GM18909 (cell line): ENCODE data around the gene PBX2.
"Not testable (repeated sequence)": the region's sequence is repeated elsewhere in the genome, so short reads cannot be mapped to it uniquely, and the experiment has no call there.

ENCODE experiments used
- ATAC-seq: cut with Tn5 transposase; IDR thresholded peaks from one replicate; pipeline ENCODE4 v1.9.1; 2021; ENCODE audit warnings: mild to moderate bottlenecking; ENCODE audit not compliant: unreplicated experiment, poor library complexity

Gene PBX2

DNA sequence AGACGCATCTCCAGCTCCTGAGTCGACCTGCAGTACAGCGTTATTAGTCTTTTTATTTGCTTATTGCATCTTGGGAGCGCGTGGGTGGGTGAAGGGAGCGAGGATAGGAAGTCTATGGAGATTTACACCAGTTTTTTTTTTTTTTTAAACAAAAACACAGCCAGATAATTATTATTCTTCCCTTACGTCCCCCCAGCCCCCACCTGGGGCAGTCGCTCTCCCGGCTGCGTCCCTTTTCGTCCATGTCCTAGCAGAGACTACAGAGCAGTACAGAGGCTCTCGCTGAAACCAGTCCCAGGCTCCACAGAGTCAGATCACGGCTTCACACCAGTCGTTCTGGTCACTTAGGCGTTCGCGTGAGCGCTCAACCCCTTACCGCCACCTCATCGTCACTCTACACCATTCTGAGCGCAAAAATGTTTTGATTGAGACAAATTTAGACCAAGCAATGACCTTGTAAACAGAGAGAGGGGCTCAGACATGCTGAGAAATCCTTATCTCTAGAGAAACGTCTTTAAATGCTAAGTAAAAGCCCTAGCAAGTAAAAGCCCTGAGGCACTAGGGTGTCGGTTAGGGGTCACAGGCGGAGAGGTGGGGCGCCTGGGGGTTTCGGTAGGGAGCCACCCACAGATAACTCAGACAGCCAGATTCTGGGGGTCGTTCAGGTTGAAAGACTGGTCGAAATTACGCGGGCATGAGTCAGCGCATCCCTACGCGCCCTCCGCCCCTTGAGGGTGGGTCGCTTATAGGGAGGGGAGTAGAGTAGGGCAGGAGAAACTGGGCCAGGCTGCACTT lies 37.0 kb downstream of the PBX2 start:
- ATAC-seq, result no peak

DNA sequence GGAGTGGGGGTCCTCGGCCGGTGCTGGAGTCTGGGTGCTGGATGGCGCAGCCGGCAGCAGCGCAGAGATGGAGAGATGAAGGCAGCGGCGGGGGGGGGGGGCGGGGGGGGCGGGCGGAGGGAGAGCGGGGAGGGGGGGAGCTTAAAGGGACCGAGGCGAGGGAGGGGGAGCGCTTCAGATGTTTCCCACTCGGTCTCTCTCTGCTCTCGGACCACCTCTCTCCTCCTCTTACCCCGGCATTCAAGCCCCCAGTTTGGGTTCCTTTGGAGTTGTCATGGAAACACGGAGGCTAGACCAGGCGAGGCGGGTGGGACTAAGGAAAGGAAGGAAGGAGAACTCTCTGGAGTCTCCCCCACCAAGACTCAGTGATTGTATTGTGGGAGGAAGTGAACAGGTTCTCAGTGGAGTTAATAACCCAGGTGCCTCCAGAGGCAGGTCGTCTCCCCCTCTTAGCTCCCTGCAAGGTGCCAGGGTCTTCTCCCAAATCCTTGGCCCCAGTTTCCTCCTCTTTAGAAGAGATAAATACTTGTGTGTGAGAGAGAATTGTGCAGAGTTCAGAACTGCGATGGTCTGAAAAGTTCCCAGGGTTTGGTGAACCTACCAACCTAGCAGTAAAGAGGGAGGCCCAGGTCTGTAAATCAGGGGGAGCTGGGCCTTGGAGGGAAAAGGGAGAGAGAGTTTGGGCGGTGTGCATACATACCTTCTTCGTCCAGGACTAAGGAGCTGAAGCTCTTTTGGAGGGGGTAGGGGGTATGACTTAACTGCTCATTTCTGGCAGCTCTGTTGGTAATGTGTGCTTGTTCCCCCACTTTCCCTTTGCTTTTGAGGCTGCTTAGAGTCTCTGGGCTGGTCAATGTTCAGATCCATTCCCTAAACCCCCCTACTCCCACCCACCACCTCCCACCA lies 37.9 kb downstream of the PBX2 start, which contains the start of gene PRRT1:
Gene PRRT1 (minus strand): TSS at position 77 of the 906 bp plus-strand sequence. CDS start 112 bp downstream, outside the sequence.
- ATAC-seq, result no peak

DNA sequence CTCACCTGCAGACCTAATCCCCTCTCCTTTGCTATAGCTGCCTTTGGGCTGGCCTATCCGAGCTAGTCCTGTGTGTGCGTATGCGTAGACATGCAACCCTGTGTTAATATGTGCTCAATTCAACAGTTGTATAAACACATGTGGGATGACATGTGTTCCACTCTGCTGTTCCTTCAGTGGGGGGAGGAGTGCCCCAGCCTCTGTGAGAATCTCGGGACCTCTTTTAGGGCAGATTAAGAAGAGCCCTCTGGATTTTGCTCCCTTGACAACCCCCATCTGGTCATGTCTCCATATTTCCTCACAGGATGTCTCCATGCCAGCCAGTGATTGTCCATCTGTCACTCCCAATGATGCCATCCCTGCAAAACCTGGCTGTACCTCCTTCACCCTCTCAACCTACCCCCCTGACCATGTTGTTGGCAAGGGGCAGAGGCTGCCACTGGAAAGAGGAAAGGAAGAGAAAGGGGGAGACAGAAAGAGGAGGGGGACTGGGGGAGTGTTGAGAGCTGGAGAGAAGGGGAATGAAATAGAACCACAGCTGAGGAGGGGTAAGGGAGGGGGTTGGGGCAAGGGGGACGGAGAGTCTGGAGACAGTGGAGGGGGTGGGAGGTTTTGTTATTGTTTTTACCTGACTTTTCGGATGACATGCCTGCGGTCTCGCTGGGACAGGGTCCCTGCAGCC lies 38.7 kb downstream of the PBX2 start:
- no peak for ATAC-seq

DNA sequence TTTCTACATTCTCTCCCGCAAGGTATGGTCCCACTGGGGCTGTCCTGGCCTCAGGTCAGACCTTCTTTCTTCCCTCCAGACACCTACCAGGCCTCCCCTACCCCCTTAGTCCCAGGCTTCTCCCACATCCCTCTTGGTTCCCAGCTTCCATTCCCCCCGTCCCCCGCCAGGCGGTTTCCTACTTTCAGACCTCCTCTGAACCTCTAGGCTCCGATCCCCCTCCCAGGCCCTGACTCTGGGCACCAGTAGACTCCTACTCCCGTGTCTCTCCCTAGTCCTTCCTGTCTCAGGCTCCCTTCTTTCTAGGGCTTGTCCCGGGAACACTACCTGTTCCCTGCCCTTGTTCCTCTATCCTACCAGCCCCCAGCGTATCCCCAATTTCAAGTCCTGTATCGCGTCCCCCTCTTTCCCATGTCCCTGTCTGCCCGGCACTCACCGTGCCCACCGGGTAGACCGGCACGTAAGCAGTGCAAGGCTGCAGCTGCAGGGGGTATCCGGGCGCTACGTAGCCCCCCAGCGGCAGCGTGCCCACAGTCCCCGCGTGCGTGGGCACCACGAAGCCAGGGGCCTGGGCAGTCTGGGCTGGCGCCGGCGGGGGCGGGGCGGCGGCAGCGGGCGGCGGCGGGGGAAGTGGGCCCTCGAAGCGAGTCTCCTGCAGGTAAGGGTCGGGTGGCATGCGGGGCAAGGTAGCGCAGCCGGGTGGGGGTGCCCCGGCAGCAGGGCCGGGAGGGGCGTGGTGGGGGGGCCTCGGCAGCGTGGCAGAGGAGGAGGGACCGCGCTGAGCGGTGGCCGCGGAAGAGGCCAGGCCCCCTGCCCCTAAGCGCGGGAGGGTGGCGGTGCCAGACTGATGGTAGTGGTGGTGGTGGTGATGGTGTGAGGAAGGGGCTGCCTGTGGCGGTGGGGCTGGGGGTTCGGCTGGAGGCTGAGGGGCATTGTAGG lies 39.8 kb downstream of the PBX2 start:
- no peak for ATAC-seq

DNA sequence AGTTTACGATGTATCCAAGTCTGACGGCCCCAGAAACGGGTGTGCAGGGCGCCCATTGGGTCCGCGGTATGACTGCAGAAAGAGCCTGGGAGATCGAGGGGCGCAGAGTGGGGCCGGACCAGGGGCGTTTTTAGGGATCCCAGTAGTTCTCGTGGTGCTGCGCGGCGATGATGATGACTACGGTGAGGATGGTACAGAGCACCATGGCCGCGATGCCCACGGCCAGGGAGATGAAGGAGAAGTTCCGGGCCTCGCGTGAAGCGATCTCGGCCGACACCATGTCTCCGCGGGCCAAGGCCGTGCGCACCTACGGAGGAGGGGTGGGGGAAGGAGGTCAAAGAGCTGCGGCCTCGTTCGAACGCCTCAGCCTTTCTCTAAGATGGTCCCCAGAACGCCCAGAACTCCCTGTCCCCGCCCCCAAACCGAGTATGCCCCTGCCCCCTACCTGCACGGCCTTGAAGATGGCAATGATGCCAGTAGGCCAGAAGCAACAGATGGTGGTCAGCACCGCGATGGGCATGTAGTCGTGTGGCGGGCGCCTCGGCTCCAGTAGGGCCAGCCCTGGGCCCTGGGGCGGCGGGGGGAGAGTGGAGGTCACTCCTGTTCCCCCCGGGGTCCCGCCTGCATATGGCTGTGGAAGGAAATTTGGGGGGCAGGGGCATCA lies 40.8 kb downstream of the PBX2 start:
- ATAC-seq, result no peak

DNA sequence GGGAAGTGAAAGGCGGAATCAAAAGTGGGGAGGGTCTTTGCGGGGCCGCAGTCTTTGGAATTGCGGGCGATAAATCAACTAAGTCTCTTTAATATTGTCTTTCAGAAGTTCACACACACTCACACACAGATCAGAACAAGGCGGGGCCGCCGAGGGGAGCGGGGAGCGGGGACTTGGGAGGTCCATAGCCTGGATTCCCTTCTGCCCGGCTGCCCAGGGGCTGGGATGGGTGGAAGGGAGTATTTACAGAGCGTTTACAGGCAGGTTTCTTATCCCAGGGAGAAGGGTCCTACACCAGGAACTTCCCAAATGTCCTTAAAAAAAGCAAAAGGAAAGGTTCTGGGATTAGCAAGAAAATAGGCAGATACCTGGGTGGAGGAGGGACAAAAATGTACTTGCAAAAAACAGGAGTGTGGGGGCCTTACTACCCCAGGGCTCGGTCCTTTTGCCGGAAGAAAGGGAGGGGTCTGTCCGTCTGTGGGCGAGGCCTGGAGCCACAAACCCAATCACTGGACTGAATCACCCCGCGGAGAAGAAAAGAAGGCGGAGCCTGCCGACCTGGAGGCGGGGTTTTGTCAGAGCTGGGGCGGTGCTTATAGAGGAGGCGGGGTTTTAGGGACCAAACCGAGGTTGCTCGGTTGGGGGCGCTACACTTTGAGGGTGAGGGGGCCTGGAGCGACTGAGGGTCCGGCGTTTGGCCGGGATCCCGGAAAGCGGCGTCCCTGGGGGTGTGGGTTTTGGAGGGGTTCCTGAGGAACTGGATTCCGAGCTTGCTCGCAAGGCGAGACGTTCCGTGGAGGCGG lies 41.5 kb downstream of the PBX2 start:
- ATAC-seq, result no peak

DNA sequence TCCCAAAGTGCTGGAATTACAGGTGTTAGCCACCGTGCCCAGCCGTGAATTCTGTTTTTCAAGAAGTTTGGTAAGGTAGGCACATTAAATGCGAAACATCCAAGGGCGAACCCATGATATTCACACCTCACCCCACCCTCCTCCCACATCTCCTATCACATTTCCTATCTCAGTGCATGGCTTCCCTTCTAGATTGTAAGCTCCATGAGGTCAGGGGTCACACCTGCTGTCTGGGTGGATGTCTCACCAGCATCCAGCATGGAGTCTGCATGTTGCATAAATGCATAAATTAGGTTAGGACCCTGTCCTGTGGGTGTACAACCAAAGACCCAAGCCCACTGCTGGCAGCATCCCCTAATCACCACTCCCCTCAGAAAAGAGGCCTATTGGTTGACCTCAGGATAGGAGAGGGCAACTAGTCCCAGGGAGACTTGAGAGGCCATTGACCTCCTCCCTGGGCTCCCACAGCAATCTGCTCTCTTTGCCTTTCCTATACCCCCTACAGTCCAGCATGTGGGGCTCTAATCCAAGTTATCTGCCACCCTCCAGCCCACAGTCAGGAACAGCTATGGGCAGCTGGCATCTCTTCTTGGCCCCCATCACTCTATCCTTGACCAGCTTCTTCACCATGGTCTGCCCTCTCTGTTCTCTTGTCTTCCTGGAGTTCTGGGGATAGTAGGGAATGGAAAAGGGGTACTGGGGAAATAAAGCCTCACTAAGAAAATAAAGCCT lies 42.4 kb downstream of the PBX2 start:
- no peak for ATAC-seq

DNA sequence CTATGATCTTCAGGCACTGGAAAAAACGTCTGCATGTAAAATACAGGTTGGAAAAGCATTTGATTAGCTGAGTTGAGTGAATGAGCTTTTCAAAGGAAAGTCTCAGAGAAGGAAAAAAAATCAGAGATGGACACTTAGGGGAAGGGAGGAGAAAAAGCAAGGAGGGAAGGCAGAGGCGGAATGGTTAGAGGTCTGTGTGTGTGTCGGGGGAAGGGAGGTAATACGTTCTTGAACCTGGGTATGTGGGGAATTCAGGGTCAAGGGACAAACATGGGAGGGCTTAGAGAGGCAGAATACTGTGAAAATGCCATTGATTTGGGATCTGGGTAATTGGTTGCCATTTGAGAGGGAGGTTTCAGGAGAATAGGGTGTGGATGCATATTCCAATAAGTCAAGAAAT lies 43.3 kb downstream of the PBX2 start:
- ATAC-seq, result no peak

DNA sequence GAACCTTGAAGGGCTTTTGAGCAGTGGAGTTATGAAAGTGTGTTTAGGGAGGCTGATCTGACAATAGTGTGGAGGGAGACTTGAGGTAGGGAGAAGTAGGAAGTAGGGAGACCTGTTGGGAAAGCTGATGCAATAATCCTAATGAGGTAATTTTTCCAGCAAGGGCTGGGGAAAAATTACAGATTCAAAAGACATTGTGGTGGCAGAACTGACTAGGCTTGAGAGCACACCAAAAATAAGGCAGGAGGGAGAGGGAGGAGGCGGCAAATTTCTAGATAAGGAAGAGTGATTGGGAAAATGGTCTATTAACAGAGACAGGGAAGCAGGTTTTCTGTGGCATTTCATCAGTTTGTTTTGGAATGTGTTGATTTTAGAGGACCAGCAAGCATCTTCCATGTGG lies 43.7 kb downstream of the PBX2 start:
- ATAC-seq, result no peak

DNA sequence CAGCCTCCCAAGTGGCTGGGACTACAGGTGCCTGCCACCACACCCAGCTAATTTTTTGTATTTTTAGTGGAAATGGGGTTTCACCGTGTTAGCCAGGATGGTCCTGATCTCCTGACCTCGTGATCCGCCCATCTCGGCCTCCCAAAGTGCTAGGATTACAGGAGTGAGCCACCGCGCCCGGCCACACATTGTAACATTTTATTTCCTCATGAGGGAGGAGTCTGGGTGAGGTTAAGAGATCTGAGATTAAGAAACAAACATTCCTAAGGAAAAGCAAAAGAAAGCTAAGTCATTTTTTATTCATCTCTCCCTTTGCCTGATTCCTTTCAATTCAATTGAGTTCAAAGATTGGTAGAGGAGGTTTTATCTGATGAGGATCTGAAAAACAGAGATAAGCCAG lies 45.8 kb downstream of the PBX2 start:
- not testable (repeated sequence) for ATAC-seq

DNA sequence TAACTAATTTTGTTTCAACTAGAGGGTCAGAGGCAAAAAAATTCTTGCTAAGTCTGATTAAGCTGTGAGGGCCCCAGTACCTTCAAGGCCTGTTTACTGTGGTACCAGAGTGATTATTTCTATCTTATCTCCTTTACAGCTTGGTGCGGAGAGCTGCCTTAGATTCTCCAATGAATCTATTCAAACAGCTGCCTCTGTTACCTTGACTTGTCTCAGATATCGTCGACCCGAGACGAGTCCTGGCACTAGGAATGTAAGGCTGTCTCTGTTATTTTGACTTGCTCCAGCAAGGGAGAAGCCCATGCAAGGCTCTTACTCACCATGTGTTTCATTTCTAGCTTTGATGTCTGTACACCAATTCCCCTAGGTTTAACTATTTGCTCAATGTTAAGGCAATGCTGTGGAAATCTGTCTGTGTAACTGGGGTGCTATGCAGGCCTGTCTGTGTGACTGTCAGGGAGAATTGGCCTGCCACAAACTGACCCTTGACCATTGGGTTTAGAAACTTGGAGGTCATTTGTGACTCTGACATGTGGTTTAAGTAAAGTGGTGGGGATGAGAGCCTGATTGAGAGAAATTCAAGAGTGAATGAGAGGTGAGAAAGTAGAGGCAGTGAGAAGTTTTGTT lies 49.5 kb downstream of the PBX2 start:
- ATAC-seq, result no peak

DNA sequence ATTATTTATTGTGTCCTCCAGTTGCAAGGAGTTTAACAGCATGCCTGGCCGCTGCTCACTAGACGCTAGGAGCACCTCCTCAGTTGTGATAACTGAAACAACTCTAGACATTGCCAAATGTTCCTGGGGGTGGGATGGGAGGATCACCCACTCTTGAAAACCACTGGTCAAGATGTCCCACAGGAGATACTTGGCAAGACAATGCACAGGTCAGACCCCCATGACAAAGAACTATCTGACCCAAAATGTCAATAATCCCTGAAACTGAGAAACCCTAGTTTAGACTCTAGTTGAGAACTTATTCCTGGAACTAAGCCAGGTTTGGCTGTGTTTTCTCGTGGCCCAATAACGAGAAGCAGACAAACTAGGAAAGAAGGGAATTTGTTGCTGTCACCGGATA lies 50.4 kb downstream of the PBX2 start:
- ATAC-seq, result no peak

DNA sequence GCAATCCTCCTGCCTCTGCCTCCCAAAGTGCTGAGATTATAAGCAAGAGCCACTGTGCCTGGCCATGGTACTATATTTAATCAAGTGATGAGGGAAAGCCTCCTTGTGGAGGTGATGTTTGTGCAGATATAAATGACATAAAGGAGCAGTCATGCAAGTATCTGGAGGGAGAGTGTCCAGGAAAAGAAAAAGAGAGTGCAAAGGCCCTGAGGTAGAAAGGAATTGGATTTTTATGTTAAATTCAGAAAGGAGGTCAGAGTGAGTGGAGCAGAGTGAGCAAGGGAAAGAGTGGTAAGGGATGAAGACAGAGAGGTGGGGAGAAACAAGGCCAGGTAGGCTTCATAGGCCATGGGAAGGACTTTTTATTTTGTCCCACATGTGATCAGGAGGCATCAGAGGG lies 52.5 kb downstream of the PBX2 start:
- ATAC-seq, result no peak
